Astrocyte of the spinal cord (primary cell): Measurements from ENCODE around the gene MOBP.

Experiments
- DNase-seq: peaks from one replicate; pipeline ENCODE4 v3.0.0; 2011; ENCODE audit warnings: low read depth, low spot score
- H3K4me3 ChIP-seq: 2 replicates; pipeline ENCODE4 v1.5.1; 2011; ENCODE audit warnings: low read depth, mild to moderate bottlenecking, low read length, moderate library complexity
- in situ Hi-C: cut with HindIII; loops from 2 replicates; pipeline ENCODE4 v1.10.0; 2017; ENCODE audit warnings: low sequenced_read_pairs
- TF ChIP-seq, protein P1 (sequence below): IDR thresholded peaks from 2 replicates; pipeline ENCODE4 v1.5.1; 2012; ENCODE audit warnings: low read depth, mild to moderate bottlenecking, low read length, inconsistent platforms

Gene MOBP

DNA sequence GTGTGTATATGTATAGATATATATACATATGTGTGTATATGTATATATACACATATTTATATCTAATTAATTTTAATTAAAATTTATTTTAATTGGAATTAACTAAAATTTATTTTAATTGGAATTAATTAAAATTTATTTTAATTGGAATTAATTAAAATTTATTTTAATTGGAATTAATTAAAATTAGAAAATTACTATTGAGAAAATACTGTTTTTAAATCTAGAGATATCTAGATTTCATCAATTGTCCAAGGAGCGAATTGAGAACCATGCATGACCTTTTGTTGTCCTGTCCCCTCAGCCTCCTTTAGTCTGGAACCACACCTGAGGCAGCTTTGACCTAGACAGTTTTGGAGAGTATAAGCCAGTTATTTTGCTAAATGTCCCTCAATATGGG lies 1.8 kb downstream of the MOBP start:
- TF ChIP-seq, protein P1, sequence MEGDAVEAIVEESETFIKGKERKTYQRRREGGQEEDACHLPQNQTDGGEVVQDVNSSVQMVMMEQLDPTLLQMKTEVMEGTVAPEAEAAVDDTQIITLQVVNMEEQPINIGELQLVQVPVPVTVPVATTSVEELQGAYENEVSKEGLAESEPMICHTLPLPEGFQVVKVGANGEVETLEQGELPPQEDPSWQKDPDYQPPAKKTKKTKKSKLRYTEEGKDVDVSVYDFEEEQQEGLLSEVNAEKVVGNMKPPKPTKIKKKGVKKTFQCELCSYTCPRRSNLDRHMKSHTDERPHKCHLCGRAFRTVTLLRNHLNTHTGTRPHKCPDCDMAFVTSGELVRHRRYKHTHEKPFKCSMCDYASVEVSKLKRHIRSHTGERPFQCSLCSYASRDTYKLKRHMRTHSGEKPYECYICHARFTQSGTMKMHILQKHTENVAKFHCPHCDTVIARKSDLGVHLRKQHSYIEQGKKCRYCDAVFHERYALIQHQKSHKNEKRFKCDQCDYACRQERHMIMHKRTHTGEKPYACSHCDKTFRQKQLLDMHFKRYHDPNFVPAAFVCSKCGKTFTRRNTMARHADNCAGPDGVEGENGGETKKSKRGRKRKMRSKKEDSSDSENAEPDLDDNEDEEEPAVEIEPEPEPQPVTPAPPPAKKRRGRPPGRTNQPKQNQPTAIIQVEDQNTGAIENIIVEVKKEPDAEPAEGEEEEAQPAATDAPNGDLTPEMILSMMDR, result no peak
- no peak overlapping the region for H3K4me3 ChIP-seq
- no peak for DNase-seq
- in situ Hi-C loops, result no loop called here

DNA sequence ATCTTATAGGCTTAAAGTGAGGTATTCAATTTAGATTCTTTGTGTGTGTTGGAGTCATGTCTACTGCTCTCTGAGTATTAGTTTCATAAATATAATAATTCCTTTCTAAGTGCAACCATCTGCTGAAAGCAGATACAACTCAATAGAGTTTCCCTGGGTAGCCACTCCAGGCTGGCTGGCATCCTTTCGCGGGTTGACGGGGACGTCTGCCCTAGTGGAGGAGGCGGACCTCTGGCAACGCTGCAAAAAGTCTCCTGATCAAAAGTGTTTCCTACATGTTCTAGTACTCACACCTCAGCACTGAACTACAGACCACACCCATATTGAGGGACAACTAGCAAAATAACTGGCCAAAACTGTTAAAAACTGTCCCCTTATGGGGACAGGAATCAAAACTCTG lies 2.5 kb downstream of the MOBP start:
- H3K4me3 ChIP-seq, result no peak overlapping the region
- TF ChIP-seq, protein P1, result no peak
- in situ Hi-C loops, result no loop called here
- no peak for DNase-seq

DNA sequence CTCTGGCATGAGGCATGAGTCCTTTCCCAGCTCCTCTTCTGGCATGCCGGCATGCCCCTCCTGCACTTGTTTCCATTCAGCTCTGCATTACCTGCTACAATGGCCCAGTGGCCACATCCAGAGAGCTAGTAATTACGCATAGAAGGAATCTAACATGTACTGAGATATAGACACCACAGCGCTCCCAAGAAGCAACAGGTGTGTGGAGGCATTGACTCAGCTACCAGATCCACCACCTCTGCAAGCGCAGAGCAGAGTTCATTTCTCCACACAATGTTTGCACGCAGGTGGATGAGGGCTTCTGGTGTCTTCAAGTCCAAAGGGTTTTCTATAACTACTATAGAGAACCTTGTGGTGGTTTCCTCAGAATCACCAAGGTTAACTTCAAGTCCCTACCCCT lies 4.2 kb downstream of the MOBP start:
- in situ Hi-C loops, result no loop called here
- TF ChIP-seq, protein P1, result no peak
- no peak for DNase-seq
- H3K4me3 ChIP-seq, result no peak overlapping the region

DNA sequence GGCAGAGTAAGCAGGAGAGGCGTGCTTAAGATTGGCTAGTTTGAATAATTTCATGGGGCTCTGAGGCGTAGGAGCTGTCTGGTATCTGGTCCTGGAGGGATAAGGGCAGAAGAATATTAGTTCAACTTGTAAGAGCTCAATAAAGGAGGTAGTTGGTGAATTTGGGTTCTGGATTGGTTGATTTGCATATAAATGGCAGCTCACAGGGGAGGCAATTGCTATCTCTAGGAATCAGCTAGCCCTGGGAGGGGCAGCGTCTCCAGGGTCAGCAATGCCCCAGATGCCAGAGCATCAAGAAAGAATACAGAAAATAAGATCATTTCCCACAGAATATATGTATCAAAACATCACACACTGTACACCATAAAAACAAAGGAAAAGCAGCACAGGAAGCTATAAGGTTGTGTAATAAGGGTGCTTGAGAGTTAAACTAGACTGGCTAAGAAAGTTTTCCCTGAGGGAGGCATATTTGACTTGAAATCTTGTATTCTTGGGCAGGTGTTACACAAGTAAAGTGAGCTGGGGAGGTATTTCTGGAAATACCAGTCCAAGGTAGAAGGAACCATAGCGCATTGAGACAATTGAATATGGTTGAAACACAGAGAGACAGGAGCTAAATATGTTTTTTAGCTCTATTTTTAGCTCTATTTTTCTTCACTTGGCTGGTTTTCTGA lies 6.1 kb downstream of the MOBP start:
- TF ChIP-seq, protein P1, result no peak
- DNase-seq, result no peak
- in situ Hi-C loops, result no loop called here
- H3K4me3 ChIP-seq, result no peak overlapping the region

DNA sequence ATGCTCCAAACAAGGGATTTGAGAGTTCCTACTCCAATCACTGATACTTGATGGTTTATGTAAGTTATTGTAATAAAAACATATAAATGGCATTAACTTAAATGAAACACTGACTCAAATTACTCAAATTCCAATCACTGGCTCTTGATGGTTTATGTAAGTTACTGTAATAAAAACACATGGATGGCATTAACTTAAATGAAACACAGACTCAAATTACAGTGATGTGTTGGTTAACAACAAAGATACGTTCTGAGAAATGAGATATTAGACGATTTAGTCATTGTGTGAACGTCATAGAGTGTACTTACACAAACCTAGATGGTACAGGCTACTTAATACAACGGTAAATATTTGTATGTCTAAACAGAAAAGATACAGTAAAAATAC lies 6.6 kb downstream of the MOBP start:
- TF ChIP-seq, protein P1, result no peak
- no peak overlapping the region for H3K4me3 ChIP-seq
- no peak for DNase-seq
- in situ Hi-C loops, result no loop called here

DNA sequence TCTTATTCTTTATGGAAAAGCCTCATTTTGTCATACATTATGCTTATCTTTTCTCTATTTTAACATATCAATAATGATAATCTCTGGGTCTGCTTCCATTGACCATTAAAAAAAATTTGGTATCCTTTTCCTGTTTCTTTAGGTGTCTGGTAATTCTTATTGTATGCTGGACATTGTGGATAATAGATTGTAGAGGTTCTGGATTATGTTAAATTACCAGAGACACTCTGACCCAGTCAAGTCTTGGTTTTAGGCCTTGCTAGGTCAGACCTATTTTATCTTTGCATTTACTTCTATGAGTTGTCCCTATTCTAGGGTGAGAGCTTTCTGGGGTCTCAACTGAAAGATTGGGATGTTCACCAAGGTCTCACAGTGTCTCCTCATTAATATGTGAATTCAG lies 9.3 kb downstream of the MOBP start:
- H3K4me3 ChIP-seq, result no peak overlapping the region
- TF ChIP-seq, protein P1, result no peak
- in situ Hi-C loops, result no loop called here
- DNase-seq, result no peak
